Nephron (organoid): ENCODE data around the gene KRT36.

ENCODE experiments used
- H3K27ac Mint-ChIP-seq, 3 experiments: 2 replicates each; pipeline ENCODE4 v1.8.0; 2020; ENCODE audit warnings: mixed read lengths in 3 of 3, mild to moderate bottlenecking in 2 of 3, moderate library complexity in 1 of 3
- H3K27me3 Mint-ChIP-seq: 2 replicates; pipeline ENCODE4 v1.8.0; 2021; ENCODE audit warnings: low read depth, mild to moderate bottlenecking, moderate library complexity, mixed read lengths
- H3K36me3 Mint-ChIP-seq: 2 replicates; pipeline ENCODE4 v1.8.0; 2020; ENCODE audit warnings: low read depth, mixed read lengths
- H3K4me1 Mint-ChIP-seq: 2 replicates; pipeline ENCODE4 v1.8.0; 2020; ENCODE audit warnings: mixed read lengths
- H3K4me3 Mint-ChIP-seq, 3 experiments: 2 replicates each; pipeline ENCODE4 v1.8.0; 2020; ENCODE audit warnings: mild to moderate bottlenecking in 3 of 3, mixed read lengths in 3 of 3, moderate library complexity in 2 of 3
- H3K9me3 Mint-ChIP-seq: 2 replicates; pipeline ENCODE4 v1.8.0; 2020; ENCODE audit warnings: mixed read lengths
- TF ChIP-seq, protein P1 (sequence below), 3 experiments: fragments of 200-600 bp; sonication (generic); IDR thresholded peaks; one replicate each; pipeline ENCODE4 v1.5.0; 2021; ENCODE audit warnings: antibody characterized with exemption in 3 of 3; ENCODE audit not compliant: unreplicated experiment in 3 of 3

Gene KRT36

DNA sequence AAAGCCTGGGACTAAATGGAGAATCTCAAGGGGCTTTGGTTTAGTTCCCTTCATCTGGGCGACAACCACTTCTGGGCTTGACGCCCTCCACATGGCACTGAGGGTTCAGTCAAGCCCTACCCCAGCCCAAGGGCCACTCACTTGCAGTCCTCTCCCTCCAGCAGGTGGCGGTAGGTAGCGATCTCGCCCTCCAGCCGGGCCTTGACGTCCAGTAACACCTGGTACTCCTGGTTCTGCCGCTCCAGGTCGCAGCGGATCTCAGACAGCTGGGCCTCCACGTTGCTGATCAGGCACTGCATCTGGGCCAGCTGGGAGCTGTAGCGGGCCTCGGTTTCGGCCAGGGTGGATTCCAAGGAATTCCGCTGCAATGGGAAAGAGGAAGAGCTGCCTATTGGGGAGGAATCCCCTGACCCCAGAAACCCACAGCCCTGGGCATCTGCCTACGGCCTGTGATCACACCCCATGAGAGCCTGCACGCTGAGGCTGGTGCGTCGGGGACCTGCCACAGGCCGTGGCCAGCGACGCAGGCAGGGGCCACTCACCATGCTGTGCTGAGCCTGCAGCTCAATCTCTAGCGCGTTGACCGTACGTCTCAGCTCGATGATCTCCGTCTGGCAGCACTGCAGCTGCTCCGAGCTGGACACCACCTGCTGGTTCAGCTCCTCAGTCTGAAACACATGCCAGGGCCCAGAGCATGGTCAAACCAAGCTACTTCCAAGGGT, 2.7 kb downstream of the KRT36 start:
- no peak overlapping the region for H3K27ac Mint-ChIP-seq
- no peaks in the 10 kb centered on the region for H3K36me3 Mint-ChIP-seq

DNA sequence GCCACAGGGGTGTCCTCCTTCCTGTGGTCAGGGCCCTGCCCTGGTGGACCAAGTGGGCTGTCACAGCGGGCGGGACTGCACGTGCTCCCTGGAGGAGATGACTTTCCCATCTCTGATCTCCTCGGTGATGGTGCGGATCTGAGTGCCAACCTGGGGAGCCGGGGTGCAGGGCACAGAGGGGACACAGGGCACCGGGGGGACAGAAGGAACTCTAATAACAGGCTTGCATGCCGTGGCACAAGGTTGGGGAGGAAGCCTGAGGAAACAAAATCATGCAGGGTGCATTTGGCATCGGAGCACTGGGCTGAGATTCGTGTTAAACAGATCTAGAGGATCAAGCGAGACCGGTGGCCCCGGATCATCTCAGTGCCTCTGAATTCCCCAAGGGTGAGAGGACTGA, 3.4 kb downstream of the KRT36 start:
- no peaks in the 10 kb centered on the region for H3K4me1 Mint-ChIP-seq
- H3K27me3 Mint-ChIP-seq = peaks cover 17% of the 10 kb centered on the region
- TF ChIP-seq, protein P1, sequence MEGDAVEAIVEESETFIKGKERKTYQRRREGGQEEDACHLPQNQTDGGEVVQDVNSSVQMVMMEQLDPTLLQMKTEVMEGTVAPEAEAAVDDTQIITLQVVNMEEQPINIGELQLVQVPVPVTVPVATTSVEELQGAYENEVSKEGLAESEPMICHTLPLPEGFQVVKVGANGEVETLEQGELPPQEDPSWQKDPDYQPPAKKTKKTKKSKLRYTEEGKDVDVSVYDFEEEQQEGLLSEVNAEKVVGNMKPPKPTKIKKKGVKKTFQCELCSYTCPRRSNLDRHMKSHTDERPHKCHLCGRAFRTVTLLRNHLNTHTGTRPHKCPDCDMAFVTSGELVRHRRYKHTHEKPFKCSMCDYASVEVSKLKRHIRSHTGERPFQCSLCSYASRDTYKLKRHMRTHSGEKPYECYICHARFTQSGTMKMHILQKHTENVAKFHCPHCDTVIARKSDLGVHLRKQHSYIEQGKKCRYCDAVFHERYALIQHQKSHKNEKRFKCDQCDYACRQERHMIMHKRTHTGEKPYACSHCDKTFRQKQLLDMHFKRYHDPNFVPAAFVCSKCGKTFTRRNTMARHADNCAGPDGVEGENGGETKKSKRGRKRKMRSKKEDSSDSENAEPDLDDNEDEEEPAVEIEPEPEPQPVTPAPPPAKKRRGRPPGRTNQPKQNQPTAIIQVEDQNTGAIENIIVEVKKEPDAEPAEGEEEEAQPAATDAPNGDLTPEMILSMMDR (IDR thresholded peaks at IDR 0.05; ENCODE audit: unreplicated experiment in 3 of 3) = no peak
- no peak overlapping the region for H3K27ac Mint-ChIP-seq
- no peaks in the 10 kb centered on the region for H3K9me3 Mint-ChIP-seq
- H3K36me3 Mint-ChIP-seq = no peaks in the 10 kb centered on the region
- no peak overlapping the region for H3K4me3 Mint-ChIP-seq

More for the DNA sequence above, 2.7 kb downstream of the KRT36 start:
- H3K9me3 Mint-ChIP-seq = no peaks in the 10 kb centered on the region
- no peak overlapping the region for H3K4me3 Mint-ChIP-seq
- TF ChIP-seq, protein P1 (IDR thresholded peaks at IDR 0.05; ENCODE audit: unreplicated experiment in 3 of 3) = peak in 1 of 3 experiments; percentile 30
- H3K27me3 Mint-ChIP-seq = peaks cover 17% of the 10 kb centered on the region
- H3K4me1 Mint-ChIP-seq = no peaks in the 10 kb centered on the region

DNA sequence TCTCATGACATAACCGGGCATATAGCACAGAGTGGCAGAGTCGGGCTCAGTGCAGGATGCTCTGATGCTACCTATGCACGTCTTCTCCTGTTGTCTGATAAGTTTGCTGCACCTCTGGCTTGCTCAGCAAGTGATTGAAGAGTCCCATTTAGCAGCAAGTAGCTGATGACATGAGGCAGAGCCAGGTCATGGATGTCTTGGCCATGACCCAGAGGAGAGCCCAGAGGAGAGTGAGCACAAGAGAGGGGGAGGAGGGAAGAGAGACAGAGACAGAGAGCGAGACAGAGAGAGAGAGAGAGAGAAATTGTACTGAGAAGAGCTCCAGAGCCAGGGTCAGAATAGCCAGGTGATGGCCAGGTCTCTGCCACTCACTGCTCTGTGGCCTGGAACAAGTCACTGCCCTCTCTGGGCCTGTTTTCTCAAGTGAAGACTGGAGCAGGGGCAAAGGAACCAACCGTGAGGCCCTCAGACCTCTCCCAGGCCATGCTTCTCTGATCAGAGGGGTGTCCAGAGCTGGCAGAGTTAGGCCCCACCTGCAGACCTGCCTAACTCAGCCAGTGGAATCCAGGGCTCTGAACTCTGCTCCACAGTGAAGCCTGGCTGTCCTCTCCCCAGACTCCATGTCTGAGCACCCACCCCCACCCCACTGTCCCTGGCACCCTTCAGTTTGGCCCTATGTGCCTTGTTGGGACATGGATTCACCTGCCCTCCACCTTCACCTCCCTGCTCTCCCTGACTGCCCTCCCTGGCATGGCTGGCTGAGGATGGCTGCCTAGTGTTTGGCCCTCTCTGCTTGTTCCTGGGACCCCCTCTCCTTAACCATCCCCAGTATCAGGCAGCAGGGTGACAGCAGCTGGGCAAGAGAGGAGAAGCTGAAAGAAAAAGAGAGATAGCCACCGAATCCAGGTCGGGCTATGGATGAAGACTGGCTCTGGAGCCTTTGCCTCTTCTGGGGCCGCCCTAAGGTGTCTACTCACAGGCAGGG, 4.5 kb downstream of the KRT36 start:
- peaks cover 12% of the 10 kb centered on the region for H3K27me3 Mint-ChIP-seq
- TF ChIP-seq, protein P1 (IDR thresholded peaks at IDR 0.05; ENCODE audit: unreplicated experiment in 3 of 3) = no peak
- no peak overlapping the region for H3K4me3 Mint-ChIP-seq
- H3K27ac Mint-ChIP-seq = no peak overlapping the region
- H3K36me3 Mint-ChIP-seq = no peaks in the 10 kb centered on the region
- no peaks in the 10 kb centered on the region for H3K9me3 Mint-ChIP-seq
- H3K4me1 Mint-ChIP-seq = no peaks in the 10 kb centered on the region

DNA sequence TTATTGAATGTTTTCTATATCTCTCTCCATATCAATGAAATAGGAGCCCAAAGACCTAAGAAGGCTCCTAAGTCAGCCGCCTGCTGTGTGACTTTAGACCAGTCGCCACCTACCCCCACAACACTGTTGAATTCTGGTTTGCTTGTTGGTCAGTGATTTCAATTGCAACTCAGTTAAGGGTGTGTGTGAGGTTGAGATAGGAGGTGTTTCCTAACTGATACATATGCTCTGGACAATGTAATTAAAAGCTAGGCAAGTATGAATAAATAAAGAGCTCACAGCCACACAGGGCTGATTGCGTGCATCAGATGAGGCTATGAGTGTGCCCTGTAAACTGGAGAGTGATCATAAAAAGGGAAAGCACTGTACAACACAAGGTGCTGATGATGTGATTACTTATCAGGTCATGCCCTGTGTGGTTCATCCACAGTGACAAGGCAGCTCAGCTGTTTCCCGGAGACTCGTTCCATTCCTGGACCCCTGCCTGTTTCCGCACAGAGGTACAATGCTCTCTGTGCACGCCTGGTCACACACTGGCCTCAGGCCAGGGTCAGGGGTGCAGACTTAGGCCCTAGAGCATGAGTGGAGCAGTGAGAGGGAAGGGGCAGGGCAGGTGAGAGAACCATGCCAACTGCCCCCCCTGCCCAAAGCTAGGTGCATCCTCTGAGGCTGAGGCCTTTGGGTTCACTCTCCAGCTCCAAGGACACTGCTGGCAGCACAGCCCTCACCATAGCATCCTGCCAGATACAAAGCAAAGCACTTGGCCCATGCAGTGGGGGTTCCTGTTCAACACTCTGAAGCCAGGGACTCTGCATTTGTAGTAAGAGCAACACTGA, 5.5 kb downstream of the KRT36 start:
- Mint-ChIP-seq H3K27me3 (peaks cover 9% of the 10 kb centered on the region), H3K4me3 (no peak overlapping the region), H3K4me1 (no peaks in the 10 kb centered on the region), H3K9me3 (no peaks in the 10 kb centered on the region), H3K36me3 (no peaks in the 10 kb centered on the region), H3K27ac (no peak overlapping the region)
- TF ChIP-seq, protein P1 (IDR thresholded peaks at IDR 0.05; ENCODE audit: unreplicated experiment in 3 of 3) = no peak

DNA sequence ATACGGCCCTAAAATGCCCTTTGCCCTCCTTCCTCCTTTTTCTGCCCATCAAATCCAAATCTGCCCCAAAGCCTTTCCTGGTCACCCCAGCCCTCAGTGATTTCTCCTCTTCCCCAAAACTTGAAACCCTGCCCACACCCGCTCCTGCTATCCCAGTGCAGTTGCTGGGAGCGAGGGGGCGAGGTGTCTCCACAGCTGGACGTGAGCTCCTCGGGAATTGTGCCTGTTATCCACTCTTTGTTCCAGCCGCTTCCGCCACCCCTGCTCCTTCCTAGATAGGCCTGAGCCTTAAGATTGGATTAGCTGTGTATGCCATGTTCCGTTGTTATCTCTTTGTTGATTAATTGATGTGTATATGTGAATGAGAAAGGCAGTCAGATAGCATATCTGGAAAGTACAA, 6.2 kb downstream of the KRT36 start:
- Mint-ChIP-seq H3K4me1 (no peaks in the 10 kb centered on the region), H3K4me3 (no peak overlapping the region), H3K27ac (no peak overlapping the region), H3K36me3 (no peaks in the 10 kb centered on the region), H3K27me3 (peaks cover 9% of the 10 kb centered on the region), H3K9me3 (no peaks in the 10 kb centered on the region)
- TF ChIP-seq, protein P1 (IDR thresholded peaks at IDR 0.05; ENCODE audit: unreplicated experiment in 3 of 3) = no peak
